Measurements from ENCODE around the gene ANXA5.
"Not testable (repeated sequence)": the region's sequence is repeated elsewhere in the genome, so short reads cannot be mapped to it uniquely, and the experiment has no call there.

ANXA5 gene

GRCh38 chr4:121696581-121697461, at the start of gene ANXA5:
Gene ANXA5 (minus strand): TSS chr4:121696980. CDS start chr4:121696589, 391 bp downstream.
- peak; percentile 90 for DNase-seq

GRCh38 chr4:121742794-121743193, 46.0 kb upstream of the ANXA5 start:
- DNase-seq, result no peak

GRCh38 chr4:121741751-121742150, 45.0 kb upstream of the ANXA5 start:
- no peak for DNase-seq

GRCh38 chr4:121740796-121741409, 44.1 kb upstream of the ANXA5 start:
- DNase-seq, result no peak

GRCh38 chr4:121739575-121739974, 42.8 kb upstream of the ANXA5 start:
- DNase-seq, result no peak

- no peak for DNase-seq
Measured at GRCh38 chr4:121738780-121739535, 42.2 kb upstream of the ANXA5 start.

- DNase-seq, result no peak
Measured at GRCh38 chr4:121737846-121738554, 41.2 kb upstream of the ANXA5 start.

- DNase-seq, result peak; percentile 49
Measured at GRCh38 chr4:121736735-121737351, 40.1 kb upstream of the ANXA5 start.

- DNase-seq, result no peak
Measured at GRCh38 chr4:121734571-121734970, 37.8 kb upstream of the ANXA5 start.

GRCh38 chr4:121733942-121734341, 37.2 kb upstream of the ANXA5 start:
- DNase-seq, result no peak

GRCh38 chr4:121729753-121730152, 33.0 kb upstream of the ANXA5 start:
- not testable (repeated sequence) for DNase-seq

GRCh38 chr4:121728798-121729226, 32.0 kb upstream of the ANXA5 start:
- DNase-seq, result no peak

GRCh38 chr4:121728066-121728465, 31.3 kb upstream of the ANXA5 start:
- DNase-seq, result no peak

GRCh38 chr4:121726642-121727268, 30.0 kb upstream of the ANXA5 start:
- peak; percentile 75 for DNase-seq

GRCh38 chr4:121724671-121725070, 27.9 kb upstream of the ANXA5 start:
- no peak for DNase-seq

- no peak for DNase-seq
Measured at GRCh38 chr4:121721700-121722099, 24.9 kb upstream of the ANXA5 start.

GRCh38 chr4:121720109-121720508, 23.3 kb upstream of the ANXA5 start:
- no peak for DNase-seq

- no peak for DNase-seq
Measured at GRCh38 chr4:121717680-121718237, 21.0 kb upstream of the ANXA5 start.

- DNase-seq, result no peak
Measured at GRCh38 chr4:121714548-121714947, 17.8 kb upstream of the ANXA5 start.

GRCh38 chr4:121712783-121713182, 16.0 kb upstream of the ANXA5 start:
- DNase-seq, result no peak

GRCh38 chr4:121712001-121712651, 15.3 kb upstream of the ANXA5 start:
- no peak for DNase-seq

All from activated CD4-positive, alpha-beta T cell treated with anti-CD3 and anti-CD28 coated beads, Interleukin-2, Interleukin-6, amounts not matched to agents 100 ng/mL and 50 ng/mL, durations not matched to agents 16 hours and 8 hours (primary cell).